ENCODE data around the gene ADGRG3. TPM values are rescaled to one million over a fixed set of nuclear protein-coding genes. Genes with fewer than 3 reads are reported as not detected.

The ADGRG3 gene
- total and polyA plus RNA-seq, 12 donors = 0.14 to 2.0 (median 0.45) TPM; not detected in 4

- H3K4me1 ChIP-seq (replicated peaks in 1 of 2) = peaks cover 0 to 2% of the 10 kb centered on the region in 2 donors
- intact Hi-C loops (cut with DNase I) = no loop called here
- peak in 1 of 7 donors; percentile 6 for DNase-seq
- H3K36me3 ChIP-seq (replicated peaks in 1 of 2) = peaks cover 0 to 7% of the 10 kb centered on the region in 2 donors
- 83 to 92% (median 88%) methylated on average over 1 to 23 of the region's 23 CpGs for WGBS, 4 donors
- H3K27ac ChIP-seq = no peak overlapping the region
- H3K9me3 ChIP-seq (replicated peaks in 1 of 3) = no peaks in the 10 kb centered on the region
- no peak for TF ChIP-seq CTCF (IDR thresholded peaks at IDR 0.05)
- no peak for TF ChIP-seq POLR2A (IDR thresholded peaks at IDR 0.05)
- H3K27me3 ChIP-seq = no peaks in the 10 kb centered on the region
- H3K4me3 ChIP-seq = no peak overlapping the region
Observed at GRCh38 chr16:57652695-57653471, 15.2 kb upstream of the ADGRG3 start.

DNA sequence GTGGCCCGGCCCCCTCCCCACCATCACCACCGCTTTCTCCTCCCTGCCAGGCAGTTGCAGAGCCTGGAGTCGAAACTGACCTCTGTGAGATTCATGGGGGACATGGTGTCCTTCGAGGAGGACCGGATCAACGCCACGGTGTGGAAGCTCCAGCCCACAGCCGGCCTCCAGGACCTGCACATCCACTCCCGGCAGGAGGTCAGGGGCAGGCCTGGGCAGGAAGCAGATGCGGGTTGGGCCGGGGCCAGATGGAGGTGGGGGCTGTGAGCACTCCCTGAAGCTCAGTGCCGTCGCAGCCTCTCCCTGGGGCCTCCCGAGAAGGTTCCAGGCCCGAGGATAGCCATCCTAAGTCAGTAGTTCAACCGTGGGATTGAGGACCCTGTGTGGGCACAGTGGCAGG lies 14.2 kb upstream of the ADGRG3 start:
- no peak overlapping the region for H3K4me3 ChIP-seq
- intact Hi-C loops (cut with DNase I) = no loop called here
- H3K36me3 ChIP-seq (replicated peaks in 1 of 2) = peaks cover 0 to 7% of the 10 kb centered on the region in 2 donors
- H3K27me3 ChIP-seq = no peaks in the 10 kb centered on the region
- WGBS, 4 donors = 41 to 51% (median 50%) methylated on average over 9 to 16 of the region's 16 CpGs
- no peaks in the 10 kb centered on the region for H3K4me1 ChIP-seq (replicated peaks in 1 of 2)
- no peaks in the 10 kb centered on the region for H3K9me3 ChIP-seq (replicated peaks in 1 of 3)
- no peak overlapping the region for H3K27ac ChIP-seq
- peak in 4 of 7 donors; percentile 45 to 69 (median 50) for DNase-seq
- TF ChIP-seq CTCF (IDR thresholded peaks at IDR 0.05) = no peak
- no peak for TF ChIP-seq POLR2A (IDR thresholded peaks at IDR 0.05)

DNA sequence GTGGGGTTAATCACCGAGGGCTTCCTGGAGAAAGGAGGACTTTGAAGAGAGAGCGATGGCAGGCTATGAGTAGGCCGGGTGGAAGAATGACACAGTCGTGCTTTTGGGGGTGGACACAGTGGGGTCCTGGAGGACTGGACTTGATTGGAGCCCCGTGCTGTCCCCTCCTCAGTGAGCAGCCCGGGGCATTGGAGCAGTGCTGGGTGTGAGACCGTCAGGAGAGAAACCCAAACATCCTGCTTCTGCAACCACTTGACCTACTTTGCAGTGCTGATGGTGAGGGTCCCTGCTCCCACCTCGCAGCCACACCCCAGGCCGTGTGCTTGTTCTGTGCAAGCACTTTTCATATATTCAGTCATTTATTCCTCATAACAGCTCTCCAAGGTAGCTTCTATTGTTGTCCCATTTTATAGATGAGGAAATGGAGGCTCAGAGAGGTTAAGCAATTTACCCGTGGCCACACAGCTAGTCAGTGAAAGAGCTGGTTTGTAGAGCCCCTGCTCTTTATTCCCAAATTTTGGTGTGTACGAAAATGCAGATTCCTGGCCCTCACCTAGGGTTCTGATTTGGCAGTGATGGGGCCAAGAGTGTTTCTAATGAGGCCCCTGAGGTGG lies 11.7 kb upstream of the ADGRG3 start:
- DNase-seq = no peak
- Histone ChIP-seq H3K4me1 (replicated peaks in 1 of 2) (no peaks in the 10 kb centered on the region), H3K27ac (no peak overlapping the region), H3K9me3 (replicated peaks in 1 of 3) (no peaks in the 10 kb centered on the region), H3K4me3 (no peak overlapping the region), H3K27me3 (no peaks in the 10 kb centered on the region), H3K36me3 (replicated peaks in 1 of 2) (peaks cover 0 to 3% of the 10 kb centered on the region in 2 donors)
- WGBS, 4 donors = 81 to 87% (median 82%) methylated on average over 11 of the region's 11 CpGs
- intact Hi-C loops (cut with DNase I) = no loop called here
- no peak for TF ChIP-seq CTCF (IDR thresholded peaks at IDR 0.05)
- no peak for TF ChIP-seq POLR2A (IDR thresholded peaks at IDR 0.05)

DNA sequence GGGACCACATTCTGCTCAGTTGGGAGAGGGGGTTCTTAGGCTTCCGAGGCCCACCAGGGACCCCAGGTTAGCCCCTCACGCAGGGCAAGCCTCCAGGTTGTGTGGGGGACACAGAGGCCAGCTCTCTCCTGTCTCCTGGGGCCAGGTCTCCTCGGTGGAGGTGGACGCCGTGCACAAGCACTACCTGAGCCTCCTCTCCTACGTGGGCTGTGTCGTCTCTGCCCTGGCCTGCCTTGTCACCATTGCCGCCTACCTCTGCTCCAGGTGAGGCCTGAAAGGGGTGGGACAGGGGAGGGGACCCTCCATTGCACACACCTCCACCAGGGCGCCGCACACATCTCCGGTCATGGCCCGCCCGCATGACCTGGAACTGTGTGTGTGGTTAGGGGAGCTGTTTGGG lies 10.9 kb upstream of the ADGRG3 start:
- DNase-seq = no peak
- H3K4me3 ChIP-seq = no peak overlapping the region
- H3K27me3 ChIP-seq = no peaks in the 10 kb centered on the region
- H3K4me1 ChIP-seq (replicated peaks in 1 of 2) = no peaks in the 10 kb centered on the region
- H3K36me3 ChIP-seq (replicated peaks in 1 of 2) = peaks cover 0 to 5% of the 10 kb centered on the region in 2 donors
- H3K9me3 ChIP-seq (replicated peaks in 1 of 3) = no peaks in the 10 kb centered on the region
- intact Hi-C loops (cut with DNase I) = no loop called here
- no peak overlapping the region for H3K27ac ChIP-seq
- WGBS, 4 donors = 88 to 98% (median 91%) methylated on average over 8 to 13 of the region's 13 CpGs
- no peak for TF ChIP-seq CTCF (IDR thresholded peaks at IDR 0.05)
- TF ChIP-seq POLR2A (IDR thresholded peaks at IDR 0.05) = no peak

All from adrenal gland (tissue), 12 donors.